Endothelial cell of umbilical vein (primary cell): ENCODE data around the gene TRPM1.

Experiments used
- EZH2 ChIP-seq: IDR thresholded peaks from 2 replicates; pipeline ENCODE4 v1.6.1; 2012; ENCODE audit warnings: borderline replicate concordance, low read depth, mild to moderate bottlenecking, moderate library complexity, low read length, inconsistent platforms; ENCODE audit not compliant: severe bottlenecking
- MYC ChIP-seq: IDR thresholded peaks from one replicate; pipeline ENCODE4 v1.6.1; 2011; ENCODE audit warnings: mild to moderate bottlenecking, low read depth, low read length
- TF ChIP-seq, protein P1 (sequence below), 2 donors: IDR thresholded peaks; 1 replicate in 1 of 2; 2 replicates in 1 of 2; pipeline ENCODE4 v1.5.1; 2011; ENCODE audit warnings: low read length in 2 of 2, mild to moderate bottlenecking in 2 of 2, moderate library complexity in 2 of 2, control low read depth in 1 of 2, inconsistent platforms in 1 of 2, low read depth in 1 of 2; ENCODE audit not compliant: insufficient read depth in 1 of 2; ENCODE audit errors: extremely low read depth in 1 of 2

DNA sequence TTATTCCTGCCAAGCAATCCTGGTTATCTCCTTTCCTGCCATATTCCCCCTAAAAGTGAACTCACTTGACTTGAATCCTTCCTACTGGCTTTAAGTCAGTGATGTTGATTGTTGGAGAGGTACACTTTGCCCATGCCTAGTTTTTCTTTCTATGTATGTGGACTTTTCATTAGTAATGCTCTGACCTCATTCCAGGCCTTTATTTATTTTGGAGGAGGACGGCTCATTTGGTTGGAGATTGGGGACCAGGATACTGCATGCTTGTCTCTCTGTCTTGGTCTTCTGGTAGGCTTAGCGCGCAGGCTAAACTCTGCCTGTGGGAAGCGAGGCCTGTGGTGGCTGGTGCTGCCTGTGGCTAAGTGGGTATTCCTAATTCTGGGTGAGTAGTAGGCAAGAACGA lies 81.0 kb downstream of the TRPM1 start:
- TF ChIP-seq, protein P1, sequence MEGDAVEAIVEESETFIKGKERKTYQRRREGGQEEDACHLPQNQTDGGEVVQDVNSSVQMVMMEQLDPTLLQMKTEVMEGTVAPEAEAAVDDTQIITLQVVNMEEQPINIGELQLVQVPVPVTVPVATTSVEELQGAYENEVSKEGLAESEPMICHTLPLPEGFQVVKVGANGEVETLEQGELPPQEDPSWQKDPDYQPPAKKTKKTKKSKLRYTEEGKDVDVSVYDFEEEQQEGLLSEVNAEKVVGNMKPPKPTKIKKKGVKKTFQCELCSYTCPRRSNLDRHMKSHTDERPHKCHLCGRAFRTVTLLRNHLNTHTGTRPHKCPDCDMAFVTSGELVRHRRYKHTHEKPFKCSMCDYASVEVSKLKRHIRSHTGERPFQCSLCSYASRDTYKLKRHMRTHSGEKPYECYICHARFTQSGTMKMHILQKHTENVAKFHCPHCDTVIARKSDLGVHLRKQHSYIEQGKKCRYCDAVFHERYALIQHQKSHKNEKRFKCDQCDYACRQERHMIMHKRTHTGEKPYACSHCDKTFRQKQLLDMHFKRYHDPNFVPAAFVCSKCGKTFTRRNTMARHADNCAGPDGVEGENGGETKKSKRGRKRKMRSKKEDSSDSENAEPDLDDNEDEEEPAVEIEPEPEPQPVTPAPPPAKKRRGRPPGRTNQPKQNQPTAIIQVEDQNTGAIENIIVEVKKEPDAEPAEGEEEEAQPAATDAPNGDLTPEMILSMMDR (IDR thresholded peaks at IDR 0.05; ENCODE audit: extremely low read depth in 1 of 2, insufficient read depth in 1 of 2, low read depth in 1 of 2, low read length in 2 of 2), result no peak
- TF ChIP-seq EZH2 (no peak), MYC (no peak)
